ENCODE data around the gene MUC4. TPM values are rescaled to one million over a fixed set of nuclear protein-coding genes. Genes with fewer than 3 reads are reported as not detected.
"Not testable (repeated sequence)": the region's sequence is repeated elsewhere in the genome, so short reads cannot be mapped to it uniquely, and the experiment has no call there.

Gene MUC4
- total and polyA plus RNA-seq, 3 donors from 2014 or later = 1.8 to 4.7 (median 4.0) TPM

DNA sequence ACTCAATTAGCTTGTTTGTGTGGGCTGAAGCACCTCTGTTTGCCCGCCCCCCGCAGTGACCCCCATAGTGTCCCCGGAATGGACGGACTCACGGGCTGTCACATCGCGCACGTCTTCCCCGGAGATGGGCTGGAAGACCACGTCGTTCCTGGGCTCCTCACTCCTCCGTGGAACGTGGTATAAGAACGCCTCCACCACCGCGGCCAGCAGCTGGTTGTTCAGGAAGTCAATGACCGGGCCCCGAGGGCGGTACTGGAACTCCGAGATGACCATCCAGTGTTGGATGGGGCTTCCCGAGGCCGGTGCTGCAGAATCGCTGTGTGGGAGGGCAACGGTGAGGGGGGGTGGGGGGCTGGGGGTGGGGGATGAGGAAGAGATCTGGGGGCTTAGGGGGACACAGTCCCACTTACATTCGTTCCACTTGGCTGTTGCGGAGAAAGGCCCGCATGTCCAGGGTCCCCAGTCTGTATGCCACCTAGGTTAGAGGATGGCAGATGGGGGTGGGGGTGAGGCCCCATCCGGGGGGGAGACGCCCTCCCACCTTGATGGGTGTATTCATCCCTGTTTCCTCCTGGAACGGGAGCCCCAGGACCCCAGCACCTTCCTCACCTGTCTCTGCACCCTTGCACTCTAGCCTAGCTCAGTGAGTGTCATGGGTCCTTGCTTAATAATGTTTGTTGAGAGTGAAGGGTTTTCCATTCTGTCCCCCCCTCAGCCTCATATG lies 60.8 kb downstream of the MUC4 start:
- DNase-seq = no peak
- 78 to 90% methylated on average over 8 to 29 of the region's 30 CpGs for WGBS, 2 donors
- peaks cover 11% of the 10 kb centered on the region for H3K4me1 ChIP-seq
- no peaks in the 10 kb centered on the region for H3K9me3 ChIP-seq
- intact Hi-C loops (cut with DNase I; ENCODE audit: low total_unique reads) = no loop called here
- no peaks in the 10 kb centered on the region for H3K36me3 ChIP-seq (ENCODE audit: low read depth, missing control alignments)
- TF ChIP-seq POLR2A (IDR thresholded peaks at IDR 0.05) = no peak
- TF ChIP-seq, protein P1, sequence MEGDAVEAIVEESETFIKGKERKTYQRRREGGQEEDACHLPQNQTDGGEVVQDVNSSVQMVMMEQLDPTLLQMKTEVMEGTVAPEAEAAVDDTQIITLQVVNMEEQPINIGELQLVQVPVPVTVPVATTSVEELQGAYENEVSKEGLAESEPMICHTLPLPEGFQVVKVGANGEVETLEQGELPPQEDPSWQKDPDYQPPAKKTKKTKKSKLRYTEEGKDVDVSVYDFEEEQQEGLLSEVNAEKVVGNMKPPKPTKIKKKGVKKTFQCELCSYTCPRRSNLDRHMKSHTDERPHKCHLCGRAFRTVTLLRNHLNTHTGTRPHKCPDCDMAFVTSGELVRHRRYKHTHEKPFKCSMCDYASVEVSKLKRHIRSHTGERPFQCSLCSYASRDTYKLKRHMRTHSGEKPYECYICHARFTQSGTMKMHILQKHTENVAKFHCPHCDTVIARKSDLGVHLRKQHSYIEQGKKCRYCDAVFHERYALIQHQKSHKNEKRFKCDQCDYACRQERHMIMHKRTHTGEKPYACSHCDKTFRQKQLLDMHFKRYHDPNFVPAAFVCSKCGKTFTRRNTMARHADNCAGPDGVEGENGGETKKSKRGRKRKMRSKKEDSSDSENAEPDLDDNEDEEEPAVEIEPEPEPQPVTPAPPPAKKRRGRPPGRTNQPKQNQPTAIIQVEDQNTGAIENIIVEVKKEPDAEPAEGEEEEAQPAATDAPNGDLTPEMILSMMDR (IDR thresholded peaks at IDR 0.05) = no peak
- H3K27ac ChIP-seq = no peak overlapping the region
- H3K27me3 ChIP-seq = no peaks in the 10 kb centered on the region
- no peak overlapping the region for H3K4me3 ChIP-seq

GRCh38 chr3:195749101-195749500 lies 62.6 kb downstream of the MUC4 start:
- H3K9me3 ChIP-seq; H3K27ac ChIP-seq; H3K4me3 ChIP-seq; DNase-seq; H3K4me1 ChIP-seq; H3K36me3 ChIP-seq (ENCODE audit: low read depth, missing control alignments); intact Hi-C loops (cut with DNase I; ENCODE audit: low total_unique reads); H3K27me3 ChIP-seq: not testable (repeated sequence)
- 74 to 85% methylated on average over 5 of the region's 5 CpGs for WGBS, 2 donors

DNA sequence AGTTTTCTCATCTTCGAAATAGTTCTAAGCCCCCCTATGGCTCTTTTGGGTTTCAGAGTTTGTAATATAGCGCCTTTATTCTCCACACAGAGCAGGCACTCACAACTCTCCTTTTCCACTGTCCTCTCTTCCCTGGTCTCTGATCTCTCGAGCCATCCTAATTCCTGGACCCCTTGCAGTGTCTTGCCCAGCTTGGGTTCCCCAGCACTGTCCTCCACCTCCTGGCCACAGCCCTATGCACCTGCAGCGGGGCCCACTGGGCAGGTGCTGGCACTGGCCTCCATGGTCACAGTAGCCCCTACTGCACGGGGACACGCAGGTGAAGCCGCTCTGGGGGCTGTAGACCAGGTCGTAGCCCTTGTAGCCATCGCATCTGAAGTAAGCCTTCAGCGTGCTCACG lies 63.1 kb downstream of the MUC4 start:
- 88 to 92% methylated on average over 11 of the region's 11 CpGs for WGBS, 2 donors
- Histone ChIP-seq H3K4me1 (peaks cover 4% of the 10 kb centered on the region), H3K36me3 (ENCODE audit: low read depth, missing control alignments) (no peaks in the 10 kb centered on the region), H3K27ac (no peak overlapping the region), H3K27me3 (no peaks in the 10 kb centered on the region), H3K4me3 (no peak overlapping the region), H3K9me3 (no peaks in the 10 kb centered on the region)
- no peak for TF ChIP-seq POLR2A (IDR thresholded peaks at IDR 0.05)
- TF ChIP-seq, protein P1 (IDR thresholded peaks at IDR 0.05) = no peak
- DNase-seq = no peak
- intact Hi-C loops (cut with DNase I; ENCODE audit: low total_unique reads) = no loop called here

DNA sequence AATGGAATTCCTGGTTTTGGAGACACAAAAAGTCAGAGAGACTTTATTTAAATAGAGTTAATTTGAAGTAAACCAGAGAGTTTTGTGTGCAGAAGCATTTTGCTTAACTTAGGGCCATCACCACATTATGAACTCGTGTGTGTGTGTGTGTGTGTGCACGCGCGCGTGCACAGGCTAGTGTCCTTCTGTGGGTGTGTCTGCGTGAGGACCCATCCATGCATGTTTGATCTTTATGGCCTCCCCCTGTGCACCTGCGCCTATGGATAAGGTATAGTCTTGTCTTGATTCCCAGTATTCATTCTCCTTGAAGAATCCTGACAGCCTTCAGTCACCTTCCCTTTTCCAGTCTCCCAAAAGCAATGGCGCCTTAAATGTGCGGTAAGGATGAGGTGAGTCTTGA lies 65.0 kb downstream of the MUC4 start:
- intact Hi-C loops (cut with DNase I; ENCODE audit: low total_unique reads) = no loop called here
- 66 to 75% methylated on average over 9 of the region's 9 CpGs for WGBS, 2 donors

DNA sequence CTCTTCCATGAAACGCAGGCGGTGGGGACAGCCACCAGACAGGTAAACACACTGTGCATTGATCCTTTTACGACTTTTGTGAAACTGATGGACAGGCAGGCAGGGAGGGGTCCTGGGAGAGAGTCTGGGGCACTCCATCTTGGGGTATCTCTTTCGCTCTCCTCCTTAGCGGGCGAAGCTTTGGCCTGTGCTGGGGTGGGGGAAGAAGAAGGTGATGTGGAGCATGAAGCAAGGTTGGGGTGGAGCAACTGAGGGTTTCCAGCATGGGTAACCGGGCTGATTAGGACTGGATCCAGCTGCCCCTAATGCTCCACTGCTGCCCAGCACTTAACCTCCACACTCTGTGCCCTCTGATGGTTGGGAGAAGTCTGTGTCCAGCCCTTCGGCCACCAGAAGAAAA lies 65.4 kb downstream of the MUC4 start:
- no peak for DNase-seq
- peaks cover 4% of the 10 kb centered on the region for H3K4me1 ChIP-seq
- no peak overlapping the region for H3K4me3 ChIP-seq
- TF ChIP-seq POLR2A (IDR thresholded peaks at IDR 0.05) = no peak
- TF ChIP-seq, protein P1 (IDR thresholded peaks at IDR 0.05) = no peak
- no peak overlapping the region for H3K27ac ChIP-seq
- no peaks in the 10 kb centered on the region for H3K27me3 ChIP-seq
- WGBS, 2 donors = 78 to 81% methylated on average over 8 of the region's 8 CpGs
- no peaks in the 10 kb centered on the region for H3K36me3 ChIP-seq (ENCODE audit: low read depth, missing control alignments)
- intact Hi-C loops (cut with DNase I; ENCODE audit: low total_unique reads) = no loop called here
- H3K9me3 ChIP-seq = no peaks in the 10 kb centered on the region

More for the DNA sequence above, 65.0 kb downstream of the MUC4 start:
- no peaks in the 10 kb centered on the region for H3K27me3 ChIP-seq
- no peak overlapping the region for H3K27ac ChIP-seq
- H3K4me1 ChIP-seq = peaks cover 4% of the 10 kb centered on the region
- TF ChIP-seq, protein P1 (IDR thresholded peaks at IDR 0.05) = no peak
- no peak for TF ChIP-seq POLR2A (IDR thresholded peaks at IDR 0.05)
- DNase-seq = no peak
- H3K4me3 ChIP-seq = peak overlapping the region in 1 of 2 donors; percentile 4
- H3K36me3 ChIP-seq (ENCODE audit: low read depth, missing control alignments) = no peaks in the 10 kb centered on the region
- no peaks in the 10 kb centered on the region for H3K9me3 ChIP-seq

All from testis (tissue), 3 donors.